Middle frontal gyrus (tissue), 1 donor: ENCODE measurements around the gene MTUS2.
"Not testable (repeated sequence)": the region's sequence is repeated elsewhere in the genome, so short reads cannot be mapped to it uniquely, and the experiment has no call there.

Source experiments
- DNase-seq: peaks from one replicate; pipeline ENCODE4 v3.0.0-alpha.2; 2015; ENCODE audit warnings: low spot score; ENCODE audit errors: extremely low spot score

MTUS2 gene

DNA sequence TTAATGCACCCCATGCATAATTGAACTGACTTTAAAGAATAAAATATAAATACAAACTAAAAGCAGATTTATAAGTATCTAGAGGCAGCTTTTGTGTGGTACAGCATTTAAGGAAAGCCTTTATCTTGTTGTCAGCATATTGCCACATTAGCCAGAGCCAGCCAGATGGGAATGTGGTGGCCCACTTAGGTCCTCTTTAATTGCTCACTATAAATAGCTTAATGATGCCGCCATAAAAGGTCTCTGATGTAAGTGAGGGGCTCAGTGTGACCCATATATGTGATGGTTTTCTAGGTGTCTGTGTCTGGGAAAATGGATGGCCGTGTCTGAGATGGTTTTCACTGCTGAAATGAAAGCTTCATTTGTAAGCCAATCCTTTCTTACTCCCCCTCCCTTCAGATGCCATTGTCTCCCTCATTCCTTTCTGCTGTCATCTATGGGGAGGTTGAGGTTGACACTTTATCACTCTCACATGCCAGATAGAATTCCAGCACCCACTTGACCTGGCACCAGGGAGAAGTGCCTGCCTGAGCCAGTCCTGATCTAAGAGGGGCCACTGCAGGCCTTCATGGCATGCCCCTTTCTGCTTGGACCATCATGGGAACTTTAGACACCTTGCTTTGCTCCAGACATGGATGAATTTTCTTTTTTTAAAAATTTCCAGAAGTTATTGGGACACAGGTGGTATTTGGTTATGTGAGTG lies 135.3 kb downstream of the MTUS2 start:
- no peak for DNase-seq

DNA sequence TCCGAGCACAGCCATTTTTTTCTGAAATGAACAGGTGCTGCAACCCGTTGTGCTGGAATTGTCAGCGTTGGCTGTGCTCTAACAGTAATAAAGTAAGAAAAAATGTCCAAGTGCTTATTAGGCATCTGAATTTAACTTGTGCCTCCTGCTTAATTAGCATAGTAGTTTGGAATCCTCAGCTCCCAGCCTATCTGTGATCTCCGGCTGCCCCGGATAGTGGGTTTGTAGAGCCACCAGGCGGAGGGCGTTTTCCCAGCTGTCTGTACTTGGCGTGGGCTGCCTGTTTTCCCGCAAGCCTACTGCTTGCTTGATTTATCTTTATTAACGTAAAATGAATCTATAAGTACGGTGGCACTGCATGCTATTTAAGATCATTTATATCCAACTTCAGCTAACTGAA lies 137.9 kb downstream of the MTUS2 start:
- DNase-seq = no peak

DNA sequence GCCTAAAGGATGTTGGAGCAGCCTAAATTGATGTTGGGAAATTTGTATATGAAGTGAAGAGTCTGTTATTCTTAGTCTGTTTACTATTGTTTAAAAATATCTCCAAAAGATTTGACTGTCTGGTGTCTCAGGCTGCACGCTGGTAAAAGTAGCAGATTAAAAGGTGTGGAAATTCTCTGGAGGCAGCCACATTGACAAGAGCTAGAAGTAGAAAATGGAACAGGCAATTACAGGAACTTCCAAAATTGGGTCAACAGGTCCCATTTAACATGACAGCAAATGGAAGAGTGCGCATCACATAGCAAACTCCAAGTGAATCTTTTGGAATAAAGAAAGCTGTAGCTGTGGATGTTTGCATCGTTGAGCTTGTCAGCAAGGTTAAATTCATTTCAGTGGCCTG lies 138.3 kb downstream of the MTUS2 start:
- DNase-seq = no peak

DNA sequence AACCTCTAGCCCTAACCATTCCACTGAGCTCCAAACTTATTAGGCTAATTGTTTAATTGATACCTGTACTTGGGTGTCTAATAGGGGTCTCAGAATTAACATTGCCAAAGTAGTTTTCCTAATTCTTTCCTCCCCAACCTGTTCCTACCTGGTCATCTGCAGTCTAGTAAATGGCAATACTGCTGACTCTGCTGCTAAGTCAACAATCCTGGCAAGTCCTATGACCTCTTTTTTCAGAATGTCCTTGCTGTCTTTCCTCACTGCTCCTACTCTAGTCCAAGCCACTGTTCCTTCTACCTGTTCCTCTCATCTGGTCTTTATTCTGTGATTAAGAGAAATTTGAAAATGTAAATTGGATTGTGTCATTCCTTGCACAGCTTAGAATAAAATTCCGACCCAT lies 143.9 kb downstream of the MTUS2 start:
- no peak for DNase-seq

DNA sequence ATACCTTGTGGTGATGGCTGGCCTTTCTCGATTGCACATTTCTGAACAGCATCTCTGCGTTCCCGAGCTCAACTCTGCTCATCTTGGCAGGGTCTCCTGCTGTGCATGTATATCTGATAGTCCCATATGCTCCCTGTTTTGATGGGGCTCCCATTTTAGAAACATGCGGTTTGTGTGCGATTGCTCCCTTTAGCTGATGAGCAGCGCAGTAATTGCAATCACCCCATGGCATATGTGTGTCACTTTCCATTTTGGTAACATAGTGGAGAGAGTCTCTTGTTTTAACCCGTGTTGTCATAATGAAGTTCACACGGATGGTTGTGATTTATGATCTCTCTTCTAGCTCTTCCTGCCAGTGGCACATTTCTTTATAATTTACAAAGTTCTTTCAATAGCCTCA lies 144.7 kb downstream of the MTUS2 start:
- DNase-seq = no peak

DNA sequence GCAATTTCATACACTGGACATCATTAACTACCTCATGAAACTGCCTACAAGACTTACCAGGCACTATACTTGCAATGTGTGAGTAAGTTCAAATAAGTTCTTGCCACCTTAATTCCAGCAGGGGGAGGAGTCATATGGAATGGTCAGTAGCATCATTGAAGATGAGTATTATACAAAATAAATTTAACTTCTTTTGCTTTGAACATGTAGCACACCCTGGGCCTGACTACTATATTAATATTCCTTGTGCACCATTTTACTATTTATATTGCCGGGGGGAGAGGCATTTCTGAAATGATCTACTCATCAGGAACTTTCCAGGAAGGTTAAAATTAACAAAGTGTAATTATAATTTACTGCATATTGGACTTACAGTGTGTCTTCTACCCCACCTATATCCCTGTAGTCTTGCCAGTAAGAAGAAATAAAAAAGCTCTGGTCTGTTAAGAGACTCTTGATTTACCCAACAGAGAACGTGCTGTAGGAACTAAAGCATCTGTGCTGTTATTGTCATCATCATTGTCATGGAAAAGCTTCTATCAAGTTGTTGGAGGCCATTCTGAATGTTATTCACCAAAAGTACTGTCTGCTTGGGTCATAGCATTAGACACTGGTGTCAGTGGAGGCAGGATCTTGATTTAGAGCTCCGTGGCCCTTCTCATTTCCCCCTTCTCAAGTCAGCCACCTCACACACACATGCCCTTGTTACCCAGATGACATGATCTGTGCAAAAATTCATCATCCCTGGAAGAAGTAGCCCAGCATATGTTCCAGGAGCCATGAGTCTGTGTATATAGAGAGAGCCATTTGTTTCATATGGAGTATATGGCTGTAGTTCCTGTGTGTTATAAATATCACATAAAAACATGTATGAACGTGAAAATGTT lies 147.1 kb downstream of the MTUS2 start:
- DNase-seq = no peak

DNA sequence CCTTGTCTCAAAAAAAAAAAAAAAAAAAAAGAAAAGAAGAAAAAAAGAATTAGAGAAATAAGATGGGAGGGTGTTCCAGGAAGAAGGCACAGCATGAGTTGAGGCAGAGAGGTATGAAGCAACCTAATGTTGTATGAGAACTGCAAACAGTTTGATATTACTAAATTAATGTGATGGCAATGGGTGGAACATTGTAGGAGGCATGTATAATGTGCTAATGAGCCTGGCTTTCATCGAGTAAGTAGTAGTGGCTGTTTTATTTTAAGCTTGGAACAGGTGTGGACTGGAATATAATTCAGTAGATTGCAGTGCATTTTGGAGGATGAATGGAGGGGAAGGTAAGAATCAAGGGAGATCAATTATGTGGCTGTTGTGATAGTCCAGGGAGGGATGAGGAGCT lies 156.1 kb downstream of the MTUS2 start:
- DNase-seq = no peak

DNA sequence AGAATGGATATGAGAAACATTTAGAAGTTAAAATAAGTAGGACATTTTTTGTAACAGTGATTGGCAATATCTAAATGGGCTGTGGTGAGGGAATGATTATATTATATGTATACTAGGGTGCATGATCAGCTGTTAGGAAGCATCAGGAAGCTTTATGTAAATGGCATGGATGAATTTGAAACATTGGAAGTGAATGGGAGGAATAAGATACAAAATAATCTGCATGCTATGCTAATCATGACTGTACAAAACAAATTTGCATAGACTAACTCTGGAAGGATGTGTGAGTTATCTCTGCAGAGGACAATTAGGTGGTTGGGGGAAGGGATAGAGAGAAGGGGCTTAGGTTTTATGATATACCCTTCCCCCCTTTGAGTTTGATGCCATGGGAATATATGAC lies 156.5 kb downstream of the MTUS2 start:
- no peak for DNase-seq

DNA sequence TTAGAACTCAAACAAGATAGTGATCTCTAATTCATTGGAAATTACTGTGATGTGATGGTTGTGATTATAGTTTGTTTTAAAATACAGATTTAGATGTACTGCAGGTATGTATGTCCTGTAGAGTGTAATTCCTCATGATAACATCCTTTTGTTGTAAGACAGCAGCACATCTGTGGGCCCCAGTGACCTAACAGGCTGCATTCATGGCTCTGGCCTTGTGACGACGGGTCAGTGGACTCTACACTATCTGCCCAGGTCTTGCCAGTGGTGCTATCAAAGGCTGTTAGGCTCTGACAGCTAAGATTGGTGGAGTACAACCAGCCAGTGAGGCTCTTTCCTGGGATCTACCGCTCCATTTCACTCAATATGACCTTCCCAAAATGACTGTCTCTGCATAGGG lies 158.4 kb downstream of the MTUS2 start:
- DNase-seq = no peak

DNA sequence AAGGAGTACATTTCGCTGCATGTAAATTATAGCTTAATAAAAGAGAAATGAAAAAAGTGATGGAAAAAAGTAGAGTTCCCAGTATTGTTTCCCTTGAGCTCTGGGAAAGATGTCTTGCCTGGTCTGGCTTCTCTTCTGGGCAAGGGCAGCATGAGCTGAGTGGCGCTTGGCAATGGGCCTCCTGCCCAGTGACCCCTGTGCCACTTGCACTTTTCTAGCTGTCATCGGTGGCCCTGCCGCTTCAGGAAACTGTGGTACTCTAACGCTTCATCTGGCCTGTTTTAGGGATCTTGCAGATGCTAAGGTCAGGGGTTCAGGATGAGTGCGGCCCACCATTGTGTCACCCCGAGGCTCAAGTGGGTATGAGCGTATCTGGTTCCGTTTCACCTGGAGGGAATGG lies 161.4 kb downstream of the MTUS2 start:
- DNase-seq = no peak

DNA sequence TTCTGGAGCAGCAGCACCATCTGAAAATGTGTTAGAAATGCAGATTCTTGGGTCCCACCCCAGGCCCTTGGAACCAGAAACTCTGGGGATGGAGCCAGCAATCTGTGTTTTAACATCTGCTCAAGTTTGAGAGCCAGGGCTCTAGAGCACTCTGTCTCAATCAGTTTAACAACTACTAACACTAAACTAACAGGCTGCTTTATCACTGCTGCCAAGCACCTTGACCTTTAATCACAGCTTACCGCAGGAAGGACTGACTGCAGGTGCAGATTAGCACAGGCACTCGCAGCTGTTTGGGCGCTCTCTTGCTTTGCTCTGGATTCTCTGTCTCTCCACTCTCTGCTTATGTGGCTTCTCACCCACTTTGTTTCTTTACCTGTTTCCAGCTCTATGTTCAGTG lies 163.5 kb downstream of the MTUS2 start:
- DNase-seq = no peak

DNA sequence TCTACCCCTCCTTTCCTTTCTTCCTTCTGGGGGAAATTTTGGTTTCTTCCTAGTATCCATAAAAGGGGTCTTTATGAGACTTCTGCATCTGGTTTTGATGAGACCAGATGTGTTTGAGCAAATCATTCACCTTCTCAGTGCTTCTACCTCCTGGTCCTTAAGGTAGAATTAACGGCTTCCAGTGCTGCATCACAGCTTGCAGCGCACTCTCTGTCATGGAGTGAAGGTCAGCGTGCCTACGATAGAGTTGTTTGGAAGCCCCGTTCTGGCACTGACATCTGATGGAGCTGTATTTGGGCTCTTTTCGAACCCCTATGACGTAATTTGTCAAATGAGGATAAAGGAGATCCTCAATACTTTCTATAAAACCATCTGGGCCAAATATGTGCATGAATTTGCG lies 164.2 kb downstream of the MTUS2 start:
- DNase-seq = no peak

DNA sequence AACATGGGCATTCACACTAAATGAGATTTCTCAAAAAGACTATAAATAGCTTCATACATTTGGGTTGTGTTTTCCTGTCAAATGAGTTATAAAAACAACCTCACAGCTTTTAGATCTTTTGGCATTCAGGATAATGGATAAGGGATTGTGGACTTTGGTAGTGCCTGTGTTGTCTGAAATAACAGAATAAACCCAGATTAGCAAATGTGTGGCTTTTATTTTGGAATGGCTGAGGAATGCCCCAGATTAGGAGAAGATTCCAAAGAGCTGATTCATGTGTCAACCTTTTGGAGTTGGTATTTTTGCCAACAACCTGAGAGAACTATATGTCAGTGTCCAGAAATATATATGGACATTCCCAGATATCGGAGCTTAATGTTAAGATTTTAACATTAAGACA lies 164.7 kb downstream of the MTUS2 start:
- no peak for DNase-seq

DNA sequence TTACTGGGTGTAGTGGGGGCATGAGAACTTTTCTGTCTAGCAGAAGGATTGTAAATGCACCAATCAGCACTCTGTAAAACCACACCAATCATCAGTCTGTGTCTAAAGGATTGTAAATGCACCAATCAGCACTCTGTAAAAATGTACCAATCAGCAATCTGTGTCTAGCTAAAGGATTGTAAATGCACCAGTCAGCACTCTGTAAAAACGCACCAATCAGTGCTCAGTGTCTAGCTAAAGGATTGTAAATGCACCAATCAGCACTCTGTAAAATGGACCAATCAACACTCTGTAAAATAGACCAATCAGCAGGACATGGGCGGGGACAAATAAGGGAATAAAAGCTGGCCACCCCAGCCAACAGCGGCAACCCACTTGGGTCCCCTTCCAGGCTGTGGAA lies 170.2 kb downstream of the MTUS2 start:
- DNase-seq = not testable (repeated sequence)

DNA sequence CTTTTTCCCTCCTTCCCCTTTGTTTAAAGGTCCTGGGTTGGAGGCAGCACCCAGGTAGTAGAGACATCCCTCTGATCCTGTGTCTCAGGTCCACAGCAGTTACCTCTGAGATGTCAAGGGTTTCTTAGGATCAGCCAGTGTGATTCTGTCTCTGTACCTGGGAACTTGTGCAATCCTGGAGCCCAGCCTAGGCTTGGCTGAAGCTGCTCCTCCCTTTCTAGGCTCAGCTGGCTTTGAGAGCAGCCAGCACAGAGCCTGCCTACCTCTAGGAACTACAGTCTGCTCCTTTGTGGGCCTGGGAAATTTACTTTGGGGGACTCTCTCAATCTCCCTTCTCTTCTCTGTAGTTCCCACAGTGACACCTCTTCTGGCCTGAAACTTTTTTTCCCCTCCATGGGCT lies 171.6 kb downstream of the MTUS2 start:
- no peak for DNase-seq

DNA sequence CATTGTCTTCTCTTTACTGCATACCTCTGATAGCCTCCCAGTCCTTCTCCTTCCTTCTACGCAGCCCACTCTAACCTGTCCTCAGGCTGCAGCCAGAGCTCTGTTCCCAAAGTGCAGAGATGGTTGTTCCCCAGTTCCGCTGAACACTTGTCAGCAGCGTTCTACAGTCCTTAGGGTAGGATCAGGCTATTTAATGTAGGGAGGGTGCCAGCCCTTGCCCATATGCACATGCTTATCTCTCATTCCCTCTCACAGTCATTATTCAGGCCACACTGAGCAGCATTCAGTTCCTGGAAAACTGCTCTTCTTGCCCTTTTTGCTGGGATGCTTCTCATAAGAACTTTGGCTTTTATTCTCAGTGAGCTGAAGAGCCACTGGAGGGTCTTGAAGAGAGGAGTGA lies 180.7 kb downstream of the MTUS2 start:
- DNase-seq = no peak

DNA sequence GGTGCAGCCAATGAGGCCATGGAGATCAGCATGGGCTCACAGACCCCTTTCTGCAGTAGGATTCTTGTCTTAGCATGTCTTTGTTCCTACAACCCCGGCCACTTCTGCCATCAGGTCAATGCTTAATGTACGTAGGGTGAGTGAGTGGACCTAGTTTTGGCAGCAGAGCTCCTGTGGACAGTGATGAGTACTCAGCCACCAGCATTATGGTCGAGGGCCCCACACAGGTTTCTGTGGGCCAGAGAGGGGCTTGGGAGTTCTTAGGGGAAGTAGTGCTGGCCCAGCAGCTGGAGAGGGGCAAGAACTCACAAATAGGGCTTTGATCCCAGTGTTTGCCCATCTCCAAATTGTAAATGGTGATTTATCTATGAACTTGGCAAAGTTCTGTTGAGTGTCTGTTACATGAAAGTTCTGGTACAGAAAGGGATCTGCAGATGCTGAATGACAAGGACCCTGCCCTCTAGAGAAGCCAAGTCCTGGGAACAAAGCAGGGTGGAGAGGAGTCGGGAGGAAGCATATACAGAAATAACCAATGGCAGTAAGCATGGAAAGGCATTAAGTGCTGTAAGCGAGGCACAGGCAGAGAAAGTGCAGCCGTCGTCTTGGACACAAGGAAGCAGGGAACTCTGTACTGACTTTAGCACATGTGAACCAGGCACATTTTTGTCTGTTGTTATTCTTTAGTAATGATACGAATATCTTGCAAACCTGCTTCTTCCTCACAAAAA lies 185.1 kb downstream of the MTUS2 start:
- DNase-seq = no peak

DNA sequence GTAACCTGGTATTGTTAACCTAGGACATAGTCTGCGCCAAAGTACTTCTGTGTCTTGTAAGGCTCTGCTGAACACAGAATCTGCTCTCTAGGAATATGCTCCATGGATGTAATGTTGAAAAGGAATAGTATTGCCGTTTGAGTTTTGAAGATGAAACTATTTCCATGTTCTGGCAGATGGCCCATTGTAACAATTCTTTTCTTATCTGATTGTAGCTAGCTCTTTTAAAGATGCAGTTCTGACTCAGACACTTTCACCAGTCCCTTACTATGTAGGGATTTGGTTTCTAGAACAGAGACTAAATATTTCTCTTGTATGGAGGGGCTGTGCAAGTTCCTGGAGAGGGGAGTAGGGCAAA lies 185.6 kb downstream of the MTUS2 start:
- DNase-seq = no peak

DNA sequence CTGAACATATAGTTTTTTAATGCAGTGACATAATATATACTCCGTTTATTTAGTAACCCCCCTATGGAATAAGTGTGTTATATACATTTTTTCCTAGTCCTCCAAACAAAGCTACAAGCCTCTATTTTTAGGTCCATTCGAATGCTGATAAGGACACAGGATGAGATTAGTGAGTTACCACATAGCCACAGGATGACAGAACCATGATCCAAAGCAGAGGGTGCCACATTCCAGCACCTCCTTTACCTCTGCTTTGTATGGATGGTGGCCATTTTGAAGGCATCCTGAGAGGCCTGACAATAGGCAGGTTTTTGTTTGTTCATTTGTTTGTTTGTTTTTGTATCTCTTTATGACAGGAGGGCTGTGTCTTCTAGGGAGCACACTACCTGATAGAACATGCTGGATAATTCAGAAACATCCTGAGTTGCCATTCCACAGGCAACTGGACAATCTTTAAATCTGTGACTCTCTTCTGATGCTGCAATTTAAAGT lies 186.3 kb downstream of the MTUS2 start:
- DNase-seq = no peak

DNA sequence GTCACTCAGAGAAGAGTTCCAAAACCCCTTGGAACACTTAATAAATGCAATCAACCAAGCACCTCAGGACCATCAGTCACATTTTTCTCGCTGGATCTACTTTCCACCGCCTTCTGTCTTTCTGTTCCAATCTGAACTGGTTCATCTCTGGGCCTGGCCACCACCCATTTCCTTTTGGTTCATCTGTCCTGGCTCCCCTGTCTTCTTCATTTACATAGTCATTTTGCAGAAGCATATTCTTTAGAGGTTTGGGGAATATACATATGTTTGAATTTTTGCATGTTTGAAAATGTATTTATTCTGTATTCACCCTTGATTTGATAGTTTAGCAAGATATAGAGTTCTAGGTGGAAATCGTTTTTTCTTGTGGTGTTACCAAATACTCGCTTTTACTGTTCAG lies 188.2 kb downstream of the MTUS2 start:
- DNase-seq = no peak

DNA sequence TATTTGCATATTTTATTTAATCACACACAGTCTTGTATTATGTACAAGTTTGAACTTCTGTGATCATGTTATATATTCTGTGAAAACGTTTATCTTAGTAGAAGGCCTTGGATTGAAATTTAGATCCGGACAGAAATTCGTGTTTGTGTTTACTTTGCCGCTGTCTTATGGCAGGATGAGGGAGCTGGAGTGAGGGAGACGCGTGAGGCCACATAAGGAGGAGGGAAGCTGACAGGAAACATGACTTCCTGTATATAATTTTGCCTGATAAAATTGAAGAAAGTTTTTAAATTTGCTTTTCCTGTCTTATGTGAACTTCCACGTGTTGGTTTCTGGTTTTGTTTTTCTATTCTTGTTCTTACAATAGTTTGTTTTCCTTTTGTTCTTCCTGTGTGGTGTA lies 200.2 kb downstream of the MTUS2 start:
- DNase-seq = no peak

DNA sequence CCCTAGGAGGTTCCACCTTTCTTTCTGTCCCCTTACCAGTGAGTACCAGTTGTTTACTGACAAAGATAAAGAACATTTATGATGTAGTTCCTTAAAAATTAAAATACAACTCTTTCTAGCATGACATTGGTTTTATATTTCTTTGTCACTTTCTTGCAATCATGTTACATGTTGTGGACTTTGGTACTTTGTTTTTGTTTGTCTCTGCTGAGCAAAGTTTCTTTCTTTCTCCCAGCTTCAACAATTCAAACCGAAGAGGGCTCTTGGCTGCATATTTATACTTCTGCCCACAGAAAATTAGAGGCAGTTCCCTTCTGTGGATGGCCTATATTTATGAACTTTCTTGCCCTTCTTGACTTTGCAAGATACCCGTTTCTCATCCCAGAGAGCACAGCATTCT lies 201.2 kb downstream of the MTUS2 start:
- no peak for DNase-seq
